Nephron (organoid): Measurements from ENCODE around the gene KRTAP5-5.
A peak's percentile ranks its signal among the peaks of the same experiment; 100 is the strongest.
"Not testable (repeated sequence)": the region's sequence is repeated elsewhere in the genome, so short reads cannot be mapped to it uniquely, and the experiment has no call there.

Source experiments
- H3K27ac Mint-ChIP-seq, 3 experiments: 2 replicates each; pipeline ENCODE4 v1.8.0; 2020; ENCODE audit warnings: mixed read lengths in 3 of 3, mild to moderate bottlenecking in 2 of 3, moderate library complexity in 1 of 3
- H3K27me3 Mint-ChIP-seq: 2 replicates; pipeline ENCODE4 v1.8.0; 2021; ENCODE audit warnings: low read depth, mild to moderate bottlenecking, moderate library complexity, mixed read lengths
- H3K36me3 Mint-ChIP-seq: 2 replicates; pipeline ENCODE4 v1.8.0; 2020; ENCODE audit warnings: low read depth, mixed read lengths
- H3K4me1 Mint-ChIP-seq: 2 replicates; pipeline ENCODE4 v1.8.0; 2020; ENCODE audit warnings: mixed read lengths
- H3K4me3 Mint-ChIP-seq, 3 experiments: 2 replicates each; pipeline ENCODE4 v1.8.0; 2020; ENCODE audit warnings: mild to moderate bottlenecking in 3 of 3, mixed read lengths in 3 of 3, moderate library complexity in 2 of 3
- H3K9me3 Mint-ChIP-seq: 2 replicates; pipeline ENCODE4 v1.8.0; 2020; ENCODE audit warnings: mixed read lengths
- CTCF ChIP-seq, 3 experiments: fragments of 200-600 bp; sonication (generic); IDR thresholded peaks; one replicate each; pipeline ENCODE4 v1.5.0; 2021; ENCODE audit warnings: antibody characterized with exemption in 3 of 3; ENCODE audit not compliant: unreplicated experiment in 3 of 3

KRTAP5-5 gene

DNA sequence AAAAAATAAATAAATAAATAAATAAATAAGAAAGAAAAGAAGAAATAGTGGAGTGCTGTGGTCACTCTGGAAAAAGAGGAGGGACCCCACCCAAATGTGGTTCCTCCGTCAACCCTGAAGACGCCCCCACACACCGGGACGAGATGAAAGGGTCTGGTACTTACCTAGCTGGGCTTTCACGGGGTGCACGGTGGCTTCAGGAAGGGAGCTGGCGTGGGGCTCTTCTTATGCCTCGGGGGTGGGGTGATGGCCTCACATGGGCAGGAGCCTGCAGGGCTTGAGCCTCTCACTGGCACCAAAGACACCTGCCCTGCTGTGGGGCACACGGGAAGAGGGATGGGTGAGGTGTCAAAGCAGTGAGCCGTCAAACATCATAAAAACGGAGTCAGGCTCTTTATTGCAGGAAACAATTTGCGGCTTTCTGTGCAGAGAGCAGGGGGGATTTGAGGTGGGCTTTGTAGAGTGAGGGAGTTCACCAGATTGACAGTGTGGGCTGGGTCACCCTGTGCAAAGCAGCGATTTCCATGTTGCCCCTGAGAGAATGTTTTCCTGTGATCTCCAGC is 39.4 kb downstream of the KRTAP5-5 start:
- Mint-ChIP-seq H3K9me3 (peaks cover 2% of the 10 kb centered on the region), H3K4me1 (peaks cover 28% of the 10 kb centered on the region), H3K27me3 (peaks cover 20% of the 10 kb centered on the region), H3K36me3 (no peaks in the 10 kb centered on the region), H3K27ac (peak overlapping the region; percentile 40 to 59 (median 46)), H3K4me3 (no peak overlapping the region)
- TF ChIP-seq CTCF (IDR thresholded peaks at IDR 0.05; ENCODE audit: unreplicated experiment in 3 of 3), result no peak

GRCh38 chr11:1669546-1670218 is 40.1 kb downstream of the KRTAP5-5 start:
- Mint-ChIP-seq H3K4me3 (no peak overlapping the region), H3K36me3 (no peaks in the 10 kb centered on the region), H3K4me1 (peaks cover 28% of the 10 kb centered on the region), H3K27ac (peak overlapping the region; percentile 40 to 59 (median 46)), H3K27me3 (peaks cover 26% of the 10 kb centered on the region), H3K9me3 (peaks cover 2% of the 10 kb centered on the region)
- no peak for TF ChIP-seq CTCF (IDR thresholded peaks at IDR 0.05; ENCODE audit: unreplicated experiment in 3 of 3)

DNA sequence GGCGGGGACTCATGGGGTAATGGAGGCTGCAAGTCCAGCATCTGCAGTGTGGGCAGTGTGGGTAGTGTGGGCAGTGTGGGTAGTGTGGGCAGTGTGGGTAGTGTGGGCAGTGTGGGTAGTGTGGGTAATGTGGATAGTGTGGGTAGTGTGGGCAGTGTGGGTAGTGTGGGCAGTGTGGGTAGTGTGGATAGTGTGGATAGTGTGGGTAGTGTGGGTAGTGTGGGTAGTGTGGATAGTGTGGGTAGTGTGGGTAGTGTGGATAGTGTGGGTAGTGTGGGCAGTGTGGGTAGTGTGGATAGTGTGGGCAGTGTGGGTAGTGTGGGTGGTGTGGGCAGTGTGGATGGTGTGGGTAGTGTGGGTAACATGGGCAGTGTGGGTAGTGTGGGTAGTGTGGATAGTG is 40.9 kb downstream of the KRTAP5-5 start:
- Mint-ChIP-seq H3K27me3 (peaks cover 28% of the 10 kb centered on the region), H3K4me1 (peaks cover 28% of the 10 kb centered on the region)
- H3K9me3 Mint-ChIP-seq, H3K36me3 Mint-ChIP-seq, H3K4me3 Mint-ChIP-seq, H3K27ac Mint-ChIP-seq: not testable (repeated sequence)

GRCh38 chr11:1670905-1671371 is 41.4 kb downstream of the KRTAP5-5 start:
- Mint-ChIP-seq H3K4me3 (no peak overlapping the region), H3K9me3 (peaks cover 2% of the 10 kb centered on the region), H3K4me1 (peaks cover 32% of the 10 kb centered on the region), H3K36me3 (no peaks in the 10 kb centered on the region), H3K27me3 (peaks cover 31% of the 10 kb centered on the region), H3K27ac (no peak overlapping the region)
- no peak for TF ChIP-seq CTCF (IDR thresholded peaks at IDR 0.05; ENCODE audit: unreplicated experiment in 3 of 3)

GRCh38 chr11:1671658-1672057 is 42.1 kb downstream of the KRTAP5-5 start:
- H3K27ac Mint-ChIP-seq, result peak overlapping the region in 1 of 3 experiments; percentile 15
- TF ChIP-seq CTCF (IDR thresholded peaks at IDR 0.05; ENCODE audit: unreplicated experiment in 3 of 3), result no peak
- H3K27me3 Mint-ChIP-seq, result peaks cover 31% of the 10 kb centered on the region
- no peaks in the 10 kb centered on the region for H3K36me3 Mint-ChIP-seq
- no peak overlapping the region for H3K4me3 Mint-ChIP-seq
- H3K4me1 Mint-ChIP-seq, result peaks cover 32% of the 10 kb centered on the region
- peaks cover 2% of the 10 kb centered on the region for H3K9me3 Mint-ChIP-seq

- TF ChIP-seq CTCF (IDR thresholded peaks at IDR 0.05; ENCODE audit: unreplicated experiment in 3 of 3), result no peak
- H3K27ac Mint-ChIP-seq, result peak overlapping the region in 2 of 3 experiments; percentile 9 to 35
These were observed 43.2 kb downstream of the KRTAP5-5 start for GRCh38 chr11:1672613-1673350.

More at GRCh38 chr11:1672613-1673350, 43.2 kb downstream of the KRTAP5-5 start:
- Mint-ChIP-seq H3K9me3 (peaks cover 2% of the 10 kb centered on the region), H3K36me3 (no peaks in the 10 kb centered on the region), H3K27me3 (peaks cover 31% of the 10 kb centered on the region), H3K4me1 (peaks cover 28% of the 10 kb centered on the region), H3K4me3 (no peak overlapping the region)
